MG63 (cell line): Measurements from ENCODE around the gene TYW1. TPM values are rescaled to one million over a fixed set of nuclear protein-coding genes. Genes with fewer than 3 reads are reported as not detected.

Source experiments
- total RNA-seq: library from RNA; depleted of rRNA; stranded (reverse); fragments of >200 nt; shearing (Covaris generic); gene quantifications from 2 replicates; pipeline ENCODE4 v1.2.3, GENCODE V29; 2014; ENCODE audit warnings: low replicate concordance; rRNA removed

TYW1 gene
- total RNA-seq, 1 experiment from 2014 or later = 6.8 TPM

Other genes starting within 250 kb of the TYW1 start
- gene TMEM248, start 75.6 kb upstream of the TYW1 start, total RNA-seq = 42.3 and 55.4 TPM in 2 replicates
- 71.7 and 112 TPM in 2 replicates for gene SBDS, start 1.2 kb upstream of the TYW1 start, total RNA-seq